AG10803 (cell line): ENCODE data around the gene GNAT3.

Source experiments
- DNase-seq: peaks from one replicate; pipeline ENCODE4 v3.0.0; 2010; ENCODE audit warnings: low read depth
- H3K4me3 ChIP-seq: 2 replicates; pipeline ENCODE4 v1.5.1; 2011; ENCODE audit warnings: mild to moderate bottlenecking, low read length, control low read depth
- CTCF ChIP-seq: conservative IDR thresholded peaks from 2 replicates; pipeline ENCODE4 v1.5.1; 2011; ENCODE audit warnings: mild to moderate bottlenecking, low read length, control low read depth, inconsistent platforms

GNAT3 gene

GRCh38 chr7:80508440-80508839, 3.4 kb downstream of the GNAT3 start:
- no peak overlapping the region for H3K4me3 ChIP-seq
- no peak for DNase-seq
- TF ChIP-seq CTCF, result no peak

- DNase-seq, result no peak
These were observed 5.9 kb downstream of the GNAT3 start for GRCh38 chr7:80505900-80506500.

GRCh38 chr7:80500325-80500724, 11.5 kb downstream of the GNAT3 start:
- no peak for TF ChIP-seq CTCF
- no peak overlapping the region for H3K4me3 ChIP-seq
- no peak for DNase-seq

More at GRCh38 chr7:80505900-80506500, 5.9 kb downstream of the GNAT3 start:
- no peak for TF ChIP-seq CTCF
- H3K4me3 ChIP-seq, result no peak overlapping the region

- no peak overlapping the region for H3K4me3 ChIP-seq
- DNase-seq, result peak; percentile 94
- TF ChIP-seq CTCF, result no peak
These were observed 12.4 kb downstream of the GNAT3 start for GRCh38 chr7:80499350-80499953.

GRCh38 chr7:80498481-80499349, 13.1 kb downstream of the GNAT3 start:
- DNase-seq, result no peak
- no peak overlapping the region for H3K4me3 ChIP-seq
- no peak for TF ChIP-seq CTCF

GRCh38 chr7:80496586-80496985, 15.3 kb downstream of the GNAT3 start:
- no peak for TF ChIP-seq CTCF
- DNase-seq, result peak; percentile 21
- no peak overlapping the region for H3K4me3 ChIP-seq
